Endothelial cell of umbilical vein (primary cell): ENCODE results near the gene ARHGAP15.

Experiments used
- EZH2 ChIP-seq: IDR thresholded peaks from 2 replicates; pipeline ENCODE4 v1.6.1; 2012; ENCODE audit warnings: borderline replicate concordance, low read depth, mild to moderate bottlenecking, moderate library complexity, low read length, inconsistent platforms; ENCODE audit not compliant: severe bottlenecking
- POLR2A ChIP-seq: IDR thresholded peaks from 2 replicates; pipeline ENCODE4 v1.6.1; 2012; ENCODE audit warnings: low read depth, mild to moderate bottlenecking, control low read depth, low read length
- POLR2AphosphoS5 ChIP-seq: IDR thresholded peaks from 2 replicates; pipeline ENCODE4 v1.6.1; 2012; ENCODE audit warnings: low read depth, mild to moderate bottlenecking, control low read depth, low read length, moderate library complexity; ENCODE audit not compliant: insufficient read depth
- TF ChIP-seq, protein P1 (sequence below), 2 donors: IDR thresholded peaks; 1 replicate in 1 of 2; 2 replicates in 1 of 2; pipeline ENCODE4 v1.5.1; 2011; ENCODE audit warnings: low read length in 2 of 2, mild to moderate bottlenecking in 2 of 2, moderate library complexity in 2 of 2, control low read depth in 1 of 2, inconsistent platforms in 1 of 2, low read depth in 1 of 2; ENCODE audit not compliant: insufficient read depth in 1 of 2; ENCODE audit errors: extremely low read depth in 1 of 2

GRCh38 chr2:143740431-143740830, 611.2 kb downstream of the ARHGAP15 start:
- TF ChIP-seq, protein P1, sequence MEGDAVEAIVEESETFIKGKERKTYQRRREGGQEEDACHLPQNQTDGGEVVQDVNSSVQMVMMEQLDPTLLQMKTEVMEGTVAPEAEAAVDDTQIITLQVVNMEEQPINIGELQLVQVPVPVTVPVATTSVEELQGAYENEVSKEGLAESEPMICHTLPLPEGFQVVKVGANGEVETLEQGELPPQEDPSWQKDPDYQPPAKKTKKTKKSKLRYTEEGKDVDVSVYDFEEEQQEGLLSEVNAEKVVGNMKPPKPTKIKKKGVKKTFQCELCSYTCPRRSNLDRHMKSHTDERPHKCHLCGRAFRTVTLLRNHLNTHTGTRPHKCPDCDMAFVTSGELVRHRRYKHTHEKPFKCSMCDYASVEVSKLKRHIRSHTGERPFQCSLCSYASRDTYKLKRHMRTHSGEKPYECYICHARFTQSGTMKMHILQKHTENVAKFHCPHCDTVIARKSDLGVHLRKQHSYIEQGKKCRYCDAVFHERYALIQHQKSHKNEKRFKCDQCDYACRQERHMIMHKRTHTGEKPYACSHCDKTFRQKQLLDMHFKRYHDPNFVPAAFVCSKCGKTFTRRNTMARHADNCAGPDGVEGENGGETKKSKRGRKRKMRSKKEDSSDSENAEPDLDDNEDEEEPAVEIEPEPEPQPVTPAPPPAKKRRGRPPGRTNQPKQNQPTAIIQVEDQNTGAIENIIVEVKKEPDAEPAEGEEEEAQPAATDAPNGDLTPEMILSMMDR (IDR thresholded peaks at IDR 0.05; ENCODE audit: extremely low read depth in 1 of 2, insufficient read depth in 1 of 2, low read depth in 1 of 2, low read length in 2 of 2) = no peak
- TF ChIP-seq EZH2 (no peak), POLR2A (no peak), POLR2AphosphoS5 (no peak)
